ENCODE measurements around the gene PMPCA.
"Not testable (repeated sequence)": the region's sequence is repeated elsewhere in the genome, so short reads cannot be mapped to it uniquely, and the experiment has no call there.

Gene PMPCA

DNA sequence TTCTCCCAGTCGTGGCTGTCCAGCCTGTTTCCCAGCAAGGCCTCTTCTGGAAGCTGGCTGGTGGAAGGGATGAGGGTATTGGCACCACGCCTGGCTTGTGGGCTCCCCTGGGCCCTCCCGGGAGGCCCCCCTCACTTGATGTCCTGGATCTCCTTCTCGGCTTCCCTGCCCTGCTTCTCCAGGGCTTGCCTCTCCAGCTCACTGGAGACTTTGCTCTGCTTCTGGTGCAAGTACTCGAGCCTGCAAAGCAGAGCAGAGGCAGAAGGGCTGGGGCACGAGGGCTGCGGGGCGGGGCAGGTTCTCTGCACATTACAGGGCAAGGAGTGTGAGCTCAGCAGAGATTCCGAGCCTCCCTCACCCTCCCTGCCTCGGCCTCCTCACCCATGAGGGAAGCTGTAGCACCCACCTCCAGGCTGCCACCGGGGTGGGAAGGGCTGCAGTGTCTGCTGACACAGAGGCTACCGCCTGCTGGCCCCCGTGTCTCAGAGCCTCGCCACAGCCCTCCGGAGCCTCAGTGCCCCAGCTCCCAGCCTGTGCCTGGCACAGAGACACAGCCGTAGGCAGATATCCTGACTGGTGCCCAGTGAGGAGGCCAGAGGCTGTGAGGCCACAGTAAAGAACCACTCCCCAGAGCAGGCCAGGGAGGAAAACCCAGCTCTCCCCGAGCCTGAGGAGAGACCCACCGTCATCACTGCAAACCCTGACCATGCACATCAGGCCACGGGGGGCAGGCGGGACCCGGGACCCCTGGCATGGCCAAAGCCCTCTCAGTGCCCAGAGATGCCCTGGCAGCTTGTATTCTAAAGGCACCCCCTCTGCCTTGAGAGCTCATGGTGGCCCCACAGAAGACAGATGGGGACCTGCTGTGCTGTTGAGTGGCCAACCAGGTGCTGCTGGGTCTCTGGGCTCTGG, 17.7 kb upstream of the PMPCA start:
- peak in 1 of 58 donors; percentile 22 for DNase-seq

DNA sequence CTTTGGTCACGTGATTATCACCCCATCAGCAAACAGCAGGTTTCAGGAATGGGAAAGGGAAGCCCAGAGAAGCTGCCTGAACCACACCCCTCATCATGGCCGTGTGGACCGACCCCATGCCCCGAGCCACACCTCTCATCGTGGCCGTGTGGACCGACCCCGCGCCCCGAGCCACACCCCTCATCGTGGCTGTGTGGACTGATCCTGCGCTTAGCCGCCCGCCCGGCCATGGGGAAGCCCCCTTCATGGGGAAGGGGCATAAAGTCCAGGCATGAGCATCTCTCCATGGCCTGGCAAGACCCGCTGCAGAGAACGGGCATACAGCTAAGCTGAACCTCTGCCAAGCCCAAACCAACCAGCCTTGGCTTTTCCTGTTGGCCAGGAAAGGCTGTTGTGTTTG, 16.9 kb upstream of the PMPCA start:
- no peak for DNase-seq

DNA sequence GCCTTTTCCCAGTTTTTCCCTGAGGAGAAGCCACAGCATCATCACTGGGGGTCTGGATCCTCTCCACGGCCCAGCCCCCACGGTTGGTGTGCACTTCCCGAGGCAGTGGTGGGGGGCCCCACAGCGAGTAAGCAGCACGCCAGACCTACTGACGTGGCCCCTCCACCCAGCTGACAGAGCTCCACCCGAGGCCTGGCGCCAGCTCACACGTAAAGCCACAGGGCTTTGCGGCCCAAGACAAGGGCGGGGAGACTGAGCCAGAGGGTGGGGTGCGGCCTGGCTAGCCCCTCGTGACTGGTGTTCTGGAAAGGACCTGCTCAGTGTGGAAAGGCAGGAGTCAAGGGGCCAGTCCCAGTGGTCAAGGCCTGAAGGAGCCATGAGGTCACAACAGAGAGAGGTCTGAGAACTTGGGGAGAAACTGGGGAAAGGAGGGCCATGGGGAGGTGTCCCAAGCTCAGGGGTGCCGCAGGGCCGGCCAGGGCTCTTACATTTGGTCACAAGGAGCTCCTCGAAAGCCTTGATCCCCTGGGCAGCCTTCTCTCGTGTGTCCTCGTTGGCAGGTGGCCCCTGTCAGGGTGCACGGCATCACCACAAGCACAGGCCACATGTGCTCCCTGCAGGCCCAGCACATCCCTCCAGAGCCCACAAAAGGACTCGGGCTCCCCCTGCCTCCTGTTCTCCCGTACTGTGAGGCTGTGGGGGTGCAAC, 16.0 kb upstream of the PMPCA start:
- no peak for DNase-seq

DNA sequence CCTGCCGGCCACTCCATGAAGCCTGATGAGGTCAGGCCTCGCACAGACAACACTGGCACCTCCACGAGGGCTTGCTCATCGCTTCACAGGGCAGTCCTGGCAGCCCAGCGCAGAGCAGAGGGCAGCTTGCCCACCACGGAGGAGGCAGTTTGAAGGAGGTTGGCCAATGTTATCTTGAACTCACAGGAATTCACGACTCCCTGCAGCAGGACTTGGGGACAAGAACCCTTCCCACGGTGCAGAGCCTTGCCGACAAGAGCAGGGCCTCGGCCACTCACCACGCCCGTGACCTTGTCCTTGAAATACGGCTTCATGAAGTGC, 15.5 kb upstream of the PMPCA start:
- no peak for DNase-seq

DNA sequence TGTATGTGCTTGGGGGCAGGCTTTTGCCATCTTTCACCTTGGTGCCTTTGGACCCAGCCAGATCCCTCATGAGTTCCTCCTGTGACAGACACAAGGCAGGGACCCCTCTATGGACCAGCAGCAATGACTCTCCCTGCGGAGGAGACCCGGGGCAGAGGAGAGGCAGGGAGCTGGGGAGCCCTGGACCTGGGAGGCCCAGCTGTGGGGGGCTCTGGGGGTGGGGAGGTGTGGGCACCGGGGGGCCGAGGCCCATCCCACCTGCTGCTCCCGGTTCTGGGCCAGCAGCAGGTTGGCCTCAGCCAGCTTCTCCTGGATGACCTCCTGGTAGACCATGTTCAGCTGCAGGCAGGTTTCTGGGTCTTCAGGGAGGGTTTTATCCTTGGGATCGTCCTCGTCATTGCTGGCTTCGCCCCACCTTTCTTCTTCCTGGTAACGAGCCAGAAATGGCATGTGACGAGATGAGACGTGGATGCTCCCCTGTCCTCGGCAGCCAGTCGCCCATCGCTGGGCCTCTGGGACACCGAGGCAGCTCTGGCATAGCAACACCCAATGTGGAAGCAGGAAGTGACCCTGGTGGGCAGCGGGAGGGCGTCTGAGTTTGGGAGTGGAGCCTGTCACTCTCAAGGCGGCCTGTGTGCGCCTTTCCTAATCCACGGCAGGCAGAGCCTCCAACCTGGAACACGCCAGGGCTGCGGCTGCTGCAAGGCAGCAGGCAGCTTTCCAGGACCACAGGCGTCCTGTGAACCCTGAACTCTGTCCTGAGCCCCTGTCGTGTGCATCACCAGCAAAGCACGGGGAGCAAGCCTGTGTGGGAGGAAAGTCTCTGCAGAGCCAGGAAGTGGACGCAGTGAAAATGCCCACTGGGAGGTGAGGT, 14.9 kb upstream of the PMPCA start:
- no peak for DNase-seq

DNA sequence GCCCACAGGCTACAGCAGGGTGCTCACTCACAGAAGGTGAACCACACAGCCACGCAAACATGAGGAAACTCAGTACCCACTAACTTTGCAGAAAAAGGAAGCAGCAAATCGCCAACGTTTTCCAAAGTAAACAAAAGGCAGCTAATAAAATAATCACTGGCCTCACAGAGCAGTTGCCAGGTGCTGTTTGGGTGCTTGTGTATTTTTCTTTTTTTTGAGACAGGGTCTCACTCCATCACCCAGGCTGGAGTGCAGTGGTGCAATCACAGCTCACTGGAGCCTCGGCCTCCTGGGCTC, 14.3 kb upstream of the PMPCA start:
- no peak for DNase-seq

DNA sequence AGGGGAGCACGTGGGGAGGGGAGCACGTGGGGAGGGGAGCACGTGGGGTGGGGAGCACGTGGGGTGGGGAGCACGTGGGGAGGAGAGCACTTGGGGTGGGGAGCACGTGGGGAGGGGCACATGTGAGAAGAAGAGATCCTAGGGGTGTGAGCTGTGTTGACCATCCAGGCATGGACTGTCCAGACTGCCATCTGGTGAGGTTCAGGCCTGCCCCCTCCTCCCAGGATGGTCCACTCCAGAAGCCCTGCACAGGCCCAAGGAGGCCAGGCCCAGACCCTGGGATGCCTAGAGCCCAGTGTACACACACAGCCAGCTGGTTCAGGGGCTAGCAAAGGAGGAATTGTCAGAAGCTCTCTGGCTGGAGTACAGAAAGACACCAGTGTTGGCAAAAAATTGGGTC, 12.8 kb upstream of the PMPCA start:
- no peak for DNase-seq

DNA sequence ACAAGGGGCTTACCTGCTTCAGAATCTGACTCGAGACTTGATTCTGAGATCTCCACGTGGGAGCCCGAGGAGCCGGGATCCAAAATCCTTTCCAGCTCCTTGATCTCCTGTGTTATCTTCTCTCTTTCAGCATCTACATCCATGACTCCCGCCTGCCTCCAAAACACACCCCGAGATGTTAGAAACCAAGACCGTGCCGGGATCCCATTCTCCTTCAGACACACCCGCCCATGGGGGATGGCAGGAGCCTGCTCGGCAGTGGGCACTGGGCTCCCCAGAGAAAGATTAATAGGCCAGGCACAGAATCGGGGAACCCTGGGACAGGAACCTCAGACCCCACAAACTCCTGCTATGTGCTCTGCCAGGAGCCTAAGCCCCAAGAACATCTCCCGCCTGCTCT, 12.2 kb upstream of the PMPCA start:
- DNase-seq: no peak

DNA sequence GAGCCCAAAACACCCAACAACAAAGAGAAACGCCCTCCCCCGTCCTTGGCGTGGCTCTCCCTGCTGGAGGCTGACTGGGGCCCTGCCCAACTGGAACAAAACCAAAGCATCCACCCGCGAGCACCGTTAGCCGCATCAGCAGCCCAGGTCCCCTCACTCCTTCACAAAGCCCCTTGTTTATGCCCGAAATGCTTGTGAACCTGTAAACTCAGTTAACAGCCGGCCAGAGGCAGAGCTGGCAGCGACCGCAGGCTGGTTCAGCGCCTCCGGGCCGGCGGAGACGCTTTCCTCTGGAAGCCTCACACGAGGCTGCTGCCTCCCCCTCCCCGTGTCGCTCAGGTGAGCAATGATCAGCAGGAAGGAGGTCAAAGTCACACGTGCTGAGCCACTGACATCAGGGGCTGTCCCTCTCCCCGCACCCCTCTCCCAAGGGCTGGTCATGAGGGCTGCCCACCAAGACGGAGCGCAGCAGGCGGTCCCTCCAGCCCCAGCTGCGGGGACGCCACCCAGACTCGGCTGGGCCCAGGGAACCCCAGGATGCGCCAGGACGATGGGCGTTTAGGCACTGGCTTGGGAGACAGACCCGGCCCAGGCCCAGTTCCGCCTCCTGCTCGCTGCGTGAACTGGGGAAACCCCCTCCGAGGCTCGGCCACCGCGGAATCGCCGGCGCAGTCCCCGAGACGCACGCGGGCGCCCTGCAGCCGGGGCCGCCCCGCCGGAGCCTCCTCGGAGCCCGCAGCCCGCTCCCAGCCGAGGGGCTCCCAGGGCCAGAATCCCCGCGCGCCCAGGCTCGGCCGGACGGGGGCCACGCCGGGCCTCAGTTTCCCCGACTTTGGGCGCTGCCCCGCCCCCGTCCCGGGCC, 11.1 kb upstream of the PMPCA start:
- DNase-seq: peak in 1 of 58 donors; percentile 2

DNA sequence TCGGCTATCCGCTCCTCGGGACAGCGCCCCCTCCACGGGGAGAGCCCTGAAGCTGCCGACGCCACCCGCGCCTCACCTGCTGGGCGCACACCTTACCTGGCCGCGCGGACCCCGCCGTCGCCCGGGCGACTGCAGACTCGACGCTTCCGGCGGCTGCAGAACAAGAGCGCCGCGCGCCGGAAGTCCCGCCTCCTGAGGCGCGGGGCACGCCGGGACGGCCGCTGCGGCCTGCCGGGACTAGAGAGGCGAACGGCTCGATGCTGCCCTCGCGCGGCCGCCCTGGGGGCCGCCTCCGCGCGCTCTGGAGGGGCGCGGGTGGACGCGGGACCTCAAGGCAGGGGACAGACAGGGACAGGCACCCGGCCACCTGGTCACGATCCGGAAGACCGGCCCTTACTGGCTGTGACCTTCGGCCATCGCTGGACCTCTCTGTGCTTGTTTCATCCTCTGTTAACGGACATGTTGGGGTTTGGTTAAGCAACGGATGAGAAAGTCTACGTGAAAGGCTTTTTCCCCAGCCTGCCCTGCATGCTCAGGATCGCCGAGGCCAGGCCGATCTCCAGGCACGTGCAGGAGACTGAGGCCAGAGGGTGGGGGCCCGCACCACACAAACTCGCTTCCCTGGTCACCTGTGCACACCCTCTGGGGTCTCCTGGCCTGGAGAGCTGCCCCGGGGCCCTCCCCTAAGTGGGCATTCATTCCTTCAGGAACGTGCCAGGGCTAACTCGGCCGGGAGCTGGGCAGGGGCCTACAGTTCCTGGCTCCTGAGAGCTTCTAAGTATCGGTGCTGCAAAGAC, 10.2 kb upstream of the PMPCA start, which contains the start of gene SNAPC4:
SNAPC4 (minus strand) TSS at position 133 of the 797 bp plus-strand sequence. CDS start 1,742 bp downstream, outside the sequence.
- peak in 57 of 58 donors; percentile 9 to 88 (median 70) for DNase-seq

DNA sequence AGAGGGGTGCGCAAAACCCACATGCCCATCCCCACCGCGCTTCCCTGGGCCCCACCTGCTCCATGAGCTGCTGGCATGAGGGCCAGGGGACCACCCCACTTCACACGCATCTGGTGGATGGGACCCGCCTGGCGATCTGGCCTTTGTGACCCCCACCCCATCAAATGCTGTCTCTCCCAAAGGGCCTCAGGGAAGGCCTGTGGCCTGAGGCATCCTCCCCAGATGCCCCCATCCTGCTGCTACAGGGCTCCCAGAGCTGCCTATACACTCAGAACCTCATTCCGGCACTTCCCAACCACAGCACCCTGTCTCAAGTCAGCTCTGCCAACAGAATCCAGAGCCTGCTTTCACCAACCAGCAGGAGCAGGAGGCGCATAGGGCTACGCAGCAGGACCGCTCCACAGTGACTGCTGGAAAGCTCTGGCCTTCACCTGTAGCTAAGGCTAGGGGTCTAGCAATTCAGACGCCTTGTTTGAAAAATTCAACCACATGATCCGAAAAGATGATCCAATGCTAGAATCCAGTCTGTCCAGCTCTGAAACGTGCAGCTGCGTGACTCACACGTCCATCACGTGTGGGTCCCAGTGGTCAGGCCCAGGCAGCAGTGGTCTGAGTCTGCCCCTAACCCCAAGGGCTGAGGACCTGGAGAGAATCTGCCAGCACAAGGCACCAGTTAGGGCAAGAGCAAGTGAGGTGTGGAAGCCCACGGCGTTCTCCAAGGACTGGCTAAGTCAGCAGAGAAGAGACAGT, 9.1 kb upstream of the PMPCA start:
- DNase-seq: no peak

DNA sequence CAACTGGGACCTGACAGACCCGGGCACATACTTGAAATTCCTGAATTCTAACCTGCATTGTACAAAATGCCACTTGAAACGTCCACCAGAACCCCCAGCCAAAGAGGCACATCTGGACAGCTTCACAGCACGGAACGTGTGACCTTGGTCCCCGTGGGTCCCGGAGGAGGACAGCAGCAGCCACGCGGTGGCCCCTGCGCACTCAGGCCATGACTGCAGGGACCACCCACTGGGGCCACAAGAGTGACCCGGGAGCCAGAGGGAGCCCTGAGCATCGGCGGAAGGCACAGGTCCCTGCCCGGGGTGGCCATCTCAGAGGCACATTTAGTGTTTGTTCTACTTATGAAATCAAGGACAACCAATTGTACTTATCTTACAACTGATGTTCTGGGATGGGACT, 8.4 kb upstream of the PMPCA start:
- DNase-seq: no peak

DNA sequence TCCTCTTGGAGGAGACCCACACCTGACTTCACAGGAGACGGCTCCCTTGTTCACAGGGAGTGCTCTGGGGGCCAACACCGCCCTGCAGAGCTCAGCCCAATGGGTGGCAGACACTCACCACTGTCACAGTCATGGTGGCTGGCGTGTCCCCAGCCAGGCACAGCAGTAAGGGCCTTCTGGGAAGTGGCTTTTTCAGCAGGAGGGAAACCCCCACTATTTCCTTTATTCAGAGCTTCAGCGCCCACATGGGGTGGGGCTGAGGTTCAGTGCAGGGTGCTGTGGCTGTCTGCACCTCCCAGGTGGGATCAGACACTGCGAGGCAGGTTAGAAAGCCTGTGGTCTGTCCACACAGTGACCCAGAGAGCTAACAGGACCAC, 6.9 kb upstream of the PMPCA start:
- no peak for DNase-seq

DNA sequence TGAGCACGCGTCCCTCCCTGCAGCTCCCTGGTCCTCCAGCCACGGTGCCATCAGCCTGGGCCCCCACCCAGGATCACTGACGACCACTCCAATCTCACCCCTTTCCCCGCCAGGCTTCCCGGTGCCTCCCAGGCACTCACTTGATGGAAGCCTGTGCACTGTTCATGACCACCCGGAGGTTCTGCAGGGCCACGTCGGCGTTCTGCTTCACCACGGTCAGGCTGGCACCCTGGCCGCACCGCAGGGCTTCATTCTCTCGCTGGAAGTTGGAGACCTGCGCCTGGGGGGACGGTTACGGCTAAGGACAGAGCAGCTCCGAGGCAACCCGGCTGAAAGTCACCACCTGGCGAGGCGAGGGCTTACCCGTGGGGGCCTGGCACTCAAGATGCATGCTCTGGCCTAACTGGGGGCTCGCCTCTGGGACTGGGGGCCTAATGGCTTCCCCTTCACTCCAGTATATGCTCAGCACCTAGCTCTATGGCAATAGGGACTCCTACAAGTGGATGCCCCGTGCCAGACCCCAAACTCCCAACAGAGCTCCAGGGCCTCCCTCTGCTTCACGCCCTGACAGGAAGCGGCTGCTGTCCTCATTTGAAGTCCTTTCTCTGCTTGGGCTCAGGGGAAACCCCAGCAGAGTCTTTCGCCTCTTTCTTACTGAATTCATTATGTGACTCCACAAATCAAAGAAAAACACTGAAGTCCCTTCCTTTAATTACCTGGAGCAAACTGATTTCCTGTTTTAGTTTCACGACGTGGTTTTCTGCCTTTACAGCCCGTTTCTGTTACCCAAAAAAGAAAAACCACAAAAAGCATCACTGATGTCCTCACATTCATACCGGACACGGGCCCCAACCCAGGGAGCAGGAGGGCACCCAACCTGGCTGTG, 6.3 kb upstream of the PMPCA start:
- DNase-seq: no peak

DNA sequence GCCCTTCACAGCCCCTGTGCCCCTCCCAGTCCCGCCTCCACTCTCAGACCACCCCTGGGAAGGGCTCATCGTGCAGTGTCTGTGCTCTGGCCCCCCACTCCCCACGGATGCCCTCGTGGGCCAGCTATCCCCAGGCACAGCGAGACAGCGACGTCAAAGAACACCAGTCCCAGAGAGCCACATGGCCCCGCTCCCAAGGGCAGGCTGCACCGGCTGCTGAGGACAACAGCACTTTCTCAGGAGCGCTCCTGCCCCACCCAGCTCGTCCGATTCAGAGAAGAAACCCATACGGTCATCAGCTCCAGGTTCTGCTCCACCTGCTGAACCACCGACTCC, 5.7 kb upstream of the PMPCA start:
- no peak for DNase-seq

DNA sequence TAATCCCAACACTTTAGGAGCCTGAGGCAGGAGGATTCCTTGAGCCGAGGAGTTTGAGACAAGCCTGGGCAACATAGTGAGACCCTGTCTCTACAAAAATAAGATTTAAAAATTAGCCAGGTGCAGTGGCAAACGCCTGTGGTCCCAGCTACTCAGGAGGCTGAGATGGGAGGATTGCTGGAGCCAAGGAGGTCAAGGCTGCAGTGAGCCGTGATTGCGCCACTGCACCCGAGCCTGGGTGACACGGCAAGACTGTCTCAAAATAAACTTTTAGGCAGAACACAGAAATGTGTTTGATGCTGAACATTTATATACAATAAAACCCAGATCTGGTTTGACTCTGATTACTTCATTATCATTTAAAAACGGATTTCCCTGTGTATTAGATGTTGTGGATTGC, 5.0 kb upstream of the PMPCA start:
- no peak for DNase-seq

DNA sequence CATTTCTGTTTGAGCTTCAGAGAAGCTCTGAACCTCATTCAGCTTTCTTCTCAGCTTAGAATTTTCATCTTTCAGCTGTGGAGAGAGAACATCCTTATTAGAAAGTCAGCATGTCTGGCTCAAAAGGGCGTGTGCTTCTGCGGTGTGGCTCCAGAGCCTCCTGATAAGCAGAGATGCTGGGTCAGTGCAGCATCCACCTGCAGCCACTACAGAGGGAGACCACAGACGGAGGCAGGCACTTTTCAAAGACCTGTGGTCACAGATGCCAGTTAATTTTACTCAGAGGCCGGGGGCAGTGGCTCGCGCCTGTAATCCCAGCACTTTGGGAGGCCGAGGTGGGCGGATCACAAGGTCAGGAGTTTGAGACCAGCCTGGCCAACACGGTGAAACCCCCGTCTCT, 4.6 kb upstream of the PMPCA start:
- DNase-seq: not testable (repeated sequence)

DNA sequence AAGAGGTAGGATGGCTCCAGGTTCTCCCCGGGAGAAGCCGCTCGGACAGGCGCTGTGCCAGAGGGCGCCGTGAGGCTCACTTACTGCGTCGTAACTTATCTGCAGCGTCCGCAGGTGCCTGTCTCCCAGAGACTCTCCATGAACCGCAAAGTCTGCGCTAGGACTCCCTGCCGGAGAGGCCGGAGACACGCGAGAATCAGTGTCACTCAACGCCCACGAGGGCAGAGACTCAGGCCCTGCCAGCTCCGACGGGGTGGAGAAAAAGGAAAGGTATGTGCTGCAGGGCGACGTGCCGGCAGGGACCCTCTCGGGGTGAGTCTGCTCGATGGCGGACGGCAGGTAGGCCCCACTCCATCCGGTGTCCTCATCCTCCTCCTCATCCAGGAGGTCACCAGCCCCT, 3.4 kb upstream of the PMPCA start:
- DNase-seq: not testable (repeated sequence)

DNA sequence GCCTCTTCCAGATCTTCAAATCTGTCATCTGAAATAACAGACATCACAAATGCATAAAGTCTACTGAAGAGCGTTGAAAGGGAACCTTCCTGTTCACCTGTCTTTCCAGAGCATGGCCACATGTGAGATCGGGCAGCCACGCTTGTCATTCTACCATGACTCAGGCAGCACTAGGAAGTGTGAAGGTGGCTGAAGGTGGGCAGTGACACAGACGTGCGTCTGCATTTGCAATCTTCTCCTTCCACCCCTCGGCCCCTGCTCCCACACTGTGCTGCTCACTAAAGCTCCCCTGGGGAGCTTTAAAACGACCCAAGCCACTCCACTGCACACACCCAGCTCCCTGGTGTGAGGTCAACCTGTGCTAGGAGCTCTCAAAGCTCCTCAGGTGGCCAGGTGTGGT, 2.5 kb upstream of the PMPCA start:
- no peak for DNase-seq
